GM12878 (cell line): Measurements from ENCODE around the gene VANGL2.

Source experiments
- TCF12 ChIP-seq: IDR thresholded peaks from 2 replicates; pipeline ENCODE4 v1.6.1; 2011; ENCODE audit warnings: low read depth, mild to moderate bottlenecking, low read length
- ZNF207 ChIP-seq: fragments of 450-650 bp; IDR thresholded peaks from 2 replicates; pipeline ENCODE4 v1.6.1; 2014; ENCODE audit warnings: antibody characterized with exemption, mild to moderate bottlenecking, borderline replicate concordance
- TF ChIP-seq, protein P1 (sequence below), 3 experiments: IDR thresholded peaks in 2 of 3; conservative IDR thresholded peaks in 1 of 3; 2 replicates each; pipeline ENCODE4 v1.5.1; 2011; ENCODE audit warnings: low read depth in 3 of 3, low read length in 3 of 3, mild to moderate bottlenecking in 3 of 3, control low read depth in 2 of 3, moderate library complexity in 2 of 3, inconsistent platforms in 1 of 3, mixed read lengths in 1 of 3; ENCODE audit not compliant: control insufficient read depth in 2 of 3, insufficient read depth in 1 of 3; ENCODE audit errors: extremely low read depth in 1 of 3

DNA sequence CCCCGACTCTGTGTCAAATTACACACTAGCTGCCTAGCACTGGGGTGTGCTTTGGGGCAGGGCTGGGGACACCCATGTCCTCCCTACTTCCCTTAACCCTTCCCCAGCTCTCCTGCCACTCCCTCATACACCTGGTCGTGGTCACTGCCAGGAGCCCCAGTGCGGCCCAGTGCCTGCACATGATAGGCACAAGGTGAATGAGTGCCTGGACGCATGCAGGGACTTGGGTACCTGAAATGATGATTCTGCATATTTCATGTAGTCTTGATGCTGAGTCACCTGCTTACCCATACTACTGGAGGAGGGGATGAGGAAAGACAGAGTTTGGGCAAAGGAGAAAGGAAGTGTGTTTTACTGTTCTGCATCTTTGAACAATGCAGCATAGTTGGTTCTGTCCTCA lies 1.5 kb upstream of the VANGL2 start:
- TF ChIP-seq ZNF207 (no peak), TCF12 (no peak)
- TF ChIP-seq, protein P1, sequence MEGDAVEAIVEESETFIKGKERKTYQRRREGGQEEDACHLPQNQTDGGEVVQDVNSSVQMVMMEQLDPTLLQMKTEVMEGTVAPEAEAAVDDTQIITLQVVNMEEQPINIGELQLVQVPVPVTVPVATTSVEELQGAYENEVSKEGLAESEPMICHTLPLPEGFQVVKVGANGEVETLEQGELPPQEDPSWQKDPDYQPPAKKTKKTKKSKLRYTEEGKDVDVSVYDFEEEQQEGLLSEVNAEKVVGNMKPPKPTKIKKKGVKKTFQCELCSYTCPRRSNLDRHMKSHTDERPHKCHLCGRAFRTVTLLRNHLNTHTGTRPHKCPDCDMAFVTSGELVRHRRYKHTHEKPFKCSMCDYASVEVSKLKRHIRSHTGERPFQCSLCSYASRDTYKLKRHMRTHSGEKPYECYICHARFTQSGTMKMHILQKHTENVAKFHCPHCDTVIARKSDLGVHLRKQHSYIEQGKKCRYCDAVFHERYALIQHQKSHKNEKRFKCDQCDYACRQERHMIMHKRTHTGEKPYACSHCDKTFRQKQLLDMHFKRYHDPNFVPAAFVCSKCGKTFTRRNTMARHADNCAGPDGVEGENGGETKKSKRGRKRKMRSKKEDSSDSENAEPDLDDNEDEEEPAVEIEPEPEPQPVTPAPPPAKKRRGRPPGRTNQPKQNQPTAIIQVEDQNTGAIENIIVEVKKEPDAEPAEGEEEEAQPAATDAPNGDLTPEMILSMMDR (IDR thresholded peaks at IDR 0.05 in 2 of 3, conservative IDR thresholded peaks at IDR 0.05 in 1 of 3; ENCODE audit: control insufficient read depth in 2 of 3, extremely low read depth in 1 of 3, insufficient read depth in 1 of 3, low read depth in 3 of 3, low read length in 3 of 3): no peak
